Esophagus squamous epithelium (tissue), 5 donors: Measurements from ENCODE around the gene ADAM10. TPM values are rescaled to one million over a fixed set of nuclear protein-coding genes. Genes with fewer than 3 reads are reported as not detected.

ENCODE experiments used
- DNase-seq: peaks from one replicate; lab custom pipeline; 2025; lab: John Stamatoyannopoulos, UW
- H3K27ac ChIP-seq, 4 donors: fragments of 200-600 bp; sonication (generic); one replicate each; pipeline ENCODE4 v1.5.1; 2016 to 2019; ENCODE audit warnings: mild to moderate bottlenecking in 1 of 4
- H3K27me3 ChIP-seq, 4 donors: fragments of 200-600 bp; sonication (generic); 1 replicate in 3 of 4; 2 replicates in 1 of 4; pipeline versions ENCODE4 v1.5.1 to v1.6.0; 2017 to 2021; ENCODE audit warnings: antibody characterized with exemption in 1 of 4
- H3K36me3 ChIP-seq, 3 donors: fragments of 200-600 bp; sonication (generic); one replicate each; pipeline ENCODE4 v1.5.1; 2016 to 2019
- H3K4me1 ChIP-seq, 3 donors: fragments of 200-600 bp; sonication (generic); one replicate each; pipeline ENCODE4 v1.5.1; 2017 to 2019
- H3K4me3 ChIP-seq, 4 donors: fragments of 200-600 bp; sonication (generic); 1 replicate in 3 of 4; 2 replicates in 1 of 4; pipeline ENCODE4 v1.5.1; 2016 to 2019; ENCODE audit warnings: mild to moderate bottlenecking in 2 of 4, moderate library complexity in 1 of 4
- H3K9me3 ChIP-seq, 3 donors: fragments of 200-600 bp; sonication (generic); one replicate each; pipeline ENCODE4 v1.5.1; 2016 to 2019
- POLR2A ChIP-seq, 4 donors: fragments of 450-650 bp; IDR thresholded peaks; one replicate each; pipeline ENCODE4 v1.6.1; 2017; ENCODE audit warnings: antibody characterized with exemption in 4 of 4, mild to moderate bottlenecking in 4 of 4, moderate library complexity in 3 of 4
- WGBS, 2 donors: methylation state at CpG; one replicate each; pipeline ENCODE4 v1.1.5; 2018; 5-methylcytosine and 5-hydroxymethylcytosine counted together
- intact Hi-C: fragments of 100-400 bp; cut with DNase I; formaldehyde crosslinking; loops from one replicate; pipeline ENCODE4 v1.15.0; 2022
- total RNA-seq, 4 donors: library from RNA; depleted of rRNA; stranded (reverse); fragments of >200 nt; gene quantifications; one replicate each; pipeline ENCODE4 v1.1.0, GENCODE V29; 2016
- TF ChIP-seq, protein P1 (sequence below), 6 experiments: fragments of 450-650 bp in 4 of 6; fragments of 200-600 bp in 2 of 6; sonication (generic) in 2 of 6; IDR thresholded peaks; one replicate each; pipeline ENCODE4 v1.5.1; 2016 to 2019; ENCODE audit warnings: antibody characterized with exemption in 6 of 6, mild to moderate bottlenecking in 4 of 6, moderate library complexity in 4 of 6
- donor health status: DM: yes; HTN: yes; CAD: no.

The ADAM10 gene
- total RNA-seq, 4 donors from 2014 or later = 34.3 to 61.3 (median 52.8) TPM

DNA sequence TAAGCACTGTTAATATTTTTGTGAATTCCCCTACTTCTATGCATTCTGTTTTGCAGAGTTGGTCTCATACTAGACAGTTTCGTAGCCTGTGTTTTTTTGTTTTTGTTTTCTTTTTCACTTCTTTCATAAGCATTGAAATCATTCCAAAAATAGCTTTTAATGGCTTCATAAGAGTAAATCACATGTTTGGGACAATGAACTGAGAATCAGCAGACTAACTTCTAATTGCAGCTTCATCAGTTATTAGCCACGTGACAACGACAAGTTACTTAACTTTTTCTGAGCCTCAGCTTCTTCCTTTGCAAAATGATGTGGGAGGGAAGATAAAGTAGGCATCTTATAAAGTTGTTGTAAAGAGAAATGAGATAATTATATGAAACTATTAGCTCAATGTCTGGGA is 193.0 kb downstream of the ADAM10 start:
- no peaks in the 10 kb centered on the region for H3K36me3 ChIP-seq
- peaks cover 6 to 11% (median 10%) of the 10 kb centered on the region in 3 donors for H3K4me1 ChIP-seq
- 67 to 80% methylated on average over 3 of the region's 3 CpGs for WGBS, 2 donors
- no peak for DNase-seq
- H3K27me3 ChIP-seq = no peaks in the 10 kb centered on the region
- intact Hi-C loops = no loop called here
- TF ChIP-seq, protein P1, sequence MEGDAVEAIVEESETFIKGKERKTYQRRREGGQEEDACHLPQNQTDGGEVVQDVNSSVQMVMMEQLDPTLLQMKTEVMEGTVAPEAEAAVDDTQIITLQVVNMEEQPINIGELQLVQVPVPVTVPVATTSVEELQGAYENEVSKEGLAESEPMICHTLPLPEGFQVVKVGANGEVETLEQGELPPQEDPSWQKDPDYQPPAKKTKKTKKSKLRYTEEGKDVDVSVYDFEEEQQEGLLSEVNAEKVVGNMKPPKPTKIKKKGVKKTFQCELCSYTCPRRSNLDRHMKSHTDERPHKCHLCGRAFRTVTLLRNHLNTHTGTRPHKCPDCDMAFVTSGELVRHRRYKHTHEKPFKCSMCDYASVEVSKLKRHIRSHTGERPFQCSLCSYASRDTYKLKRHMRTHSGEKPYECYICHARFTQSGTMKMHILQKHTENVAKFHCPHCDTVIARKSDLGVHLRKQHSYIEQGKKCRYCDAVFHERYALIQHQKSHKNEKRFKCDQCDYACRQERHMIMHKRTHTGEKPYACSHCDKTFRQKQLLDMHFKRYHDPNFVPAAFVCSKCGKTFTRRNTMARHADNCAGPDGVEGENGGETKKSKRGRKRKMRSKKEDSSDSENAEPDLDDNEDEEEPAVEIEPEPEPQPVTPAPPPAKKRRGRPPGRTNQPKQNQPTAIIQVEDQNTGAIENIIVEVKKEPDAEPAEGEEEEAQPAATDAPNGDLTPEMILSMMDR (IDR thresholded peaks at IDR 0.05) = no peak
- no peak for TF ChIP-seq POLR2A (IDR thresholded peaks at IDR 0.05)
- no peak overlapping the region for H3K27ac ChIP-seq
- no peak overlapping the region for H3K4me3 ChIP-seq
- H3K9me3 ChIP-seq = no peaks in the 10 kb centered on the region

DNA sequence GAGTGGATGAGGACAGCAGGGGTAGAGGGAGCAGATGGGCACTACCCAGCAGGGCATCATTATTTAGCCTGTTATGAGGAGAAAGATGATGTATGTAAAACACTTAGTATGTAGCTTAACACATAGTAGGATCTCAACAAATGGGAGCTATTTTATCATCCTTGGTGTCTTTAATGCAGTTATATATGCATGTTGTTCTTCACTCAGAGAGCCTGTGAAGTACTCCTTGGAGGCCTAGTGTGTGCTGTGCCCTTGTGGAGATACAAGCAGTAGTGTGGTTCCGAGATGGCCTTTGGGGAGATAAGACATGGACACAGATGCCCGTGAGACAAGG is 193.5 kb downstream of the ADAM10 start:
- H3K27me3 ChIP-seq = no peaks in the 10 kb centered on the region
- no peaks in the 10 kb centered on the region for H3K9me3 ChIP-seq
- WGBS, 2 donors = 79 to 83% methylated on average over 2 of the region's 2 CpGs
- intact Hi-C loops = no loop called here
- H3K4me3 ChIP-seq = no peak overlapping the region
- H3K27ac ChIP-seq = no peak overlapping the region
- no peak for DNase-seq
- H3K36me3 ChIP-seq = no peaks in the 10 kb centered on the region
- no peak for TF ChIP-seq POLR2A (IDR thresholded peaks at IDR 0.05)
- TF ChIP-seq, protein P1 (IDR thresholded peaks at IDR 0.05) = no peak
- H3K4me1 ChIP-seq = peaks cover 10 to 17% (median 15%) of the 10 kb centered on the region in 3 donors

DNA sequence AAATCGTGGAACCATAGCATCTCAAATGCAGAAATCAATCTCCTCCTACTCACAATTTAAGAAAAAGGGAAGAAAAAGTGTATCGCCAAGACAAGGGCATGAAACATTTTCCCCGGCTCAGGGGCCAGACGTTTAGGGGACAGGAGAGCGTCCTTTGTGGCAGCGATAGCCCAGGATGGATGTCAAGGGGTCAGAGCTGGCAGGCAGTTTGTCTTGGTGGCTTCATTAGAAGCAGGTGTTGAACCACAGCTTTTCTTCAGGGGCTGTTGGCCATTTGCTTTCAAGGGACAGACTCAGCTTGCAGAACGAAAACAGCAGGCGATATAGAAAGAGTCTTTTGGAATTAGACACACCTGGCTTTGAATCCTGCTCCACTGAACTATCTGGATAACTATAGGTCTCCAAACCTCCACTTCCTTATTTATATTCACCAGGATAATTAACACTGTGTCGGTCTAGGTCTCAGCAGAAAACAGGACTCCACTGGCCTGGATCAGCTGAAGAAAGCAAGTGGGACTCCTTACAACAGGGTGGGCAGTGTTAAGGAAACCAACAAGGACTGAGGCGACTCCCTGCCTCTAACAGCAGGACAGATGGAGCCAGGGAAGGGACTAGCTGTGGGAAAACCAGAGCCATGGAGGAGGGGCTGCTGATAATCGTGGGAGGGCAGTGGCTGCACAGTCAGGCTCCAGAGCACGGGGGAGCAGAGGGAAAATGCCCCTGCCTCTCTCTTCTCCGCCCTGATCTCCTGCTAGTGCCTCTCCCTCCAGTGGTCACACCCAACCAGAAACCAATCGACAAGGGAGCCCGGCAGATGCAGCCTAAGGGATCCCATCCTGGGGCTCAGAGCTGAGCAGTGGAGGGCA is 194.1 kb downstream of the ADAM10 start:
- Histone ChIP-seq H3K4me3 (no peak overlapping the region), H3K36me3 (no peaks in the 10 kb centered on the region), H3K9me3 (no peaks in the 10 kb centered on the region), H3K27me3 (no peaks in the 10 kb centered on the region), H3K27ac (no peak overlapping the region), H3K4me1 (peaks cover 10 to 20% (median 15%) of the 10 kb centered on the region in 3 donors)
- DNase-seq = no peak
- intact Hi-C loops = no loop called here
- no peak for TF ChIP-seq POLR2A (IDR thresholded peaks at IDR 0.05)
- TF ChIP-seq, protein P1 (IDR thresholded peaks at IDR 0.05) = no peak
- 87 to 88% methylated on average over 11 to 13 of the region's 15 CpGs for WGBS, 2 donors

DNA sequence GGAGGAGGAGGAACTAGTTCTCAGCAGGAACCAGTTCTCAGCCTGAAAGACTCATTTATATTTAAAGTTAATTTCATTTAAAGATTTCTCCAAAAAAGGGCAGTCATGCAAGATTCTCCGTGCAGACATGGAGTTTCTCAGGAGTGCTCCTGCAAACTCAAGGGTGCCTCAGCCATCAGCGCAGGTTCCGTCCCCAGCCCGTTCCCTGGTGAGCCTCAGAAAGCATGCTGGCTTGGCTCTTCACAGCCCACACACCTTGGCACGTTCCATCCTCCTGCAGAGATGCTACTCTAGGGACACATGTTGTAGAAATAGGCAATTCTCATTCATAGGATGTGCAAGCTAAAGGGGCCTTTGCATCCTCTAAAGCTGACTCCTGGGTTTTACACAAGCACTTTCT is 194.7 kb downstream of the ADAM10 start:
- no peak for TF ChIP-seq POLR2A (IDR thresholded peaks at IDR 0.05)
- TF ChIP-seq, protein P1 (IDR thresholded peaks at IDR 0.05) = no peak
- Histone ChIP-seq H3K4me3 (no peak overlapping the region), H3K9me3 (no peaks in the 10 kb centered on the region), H3K36me3 (no peaks in the 10 kb centered on the region), H3K27ac (no peak overlapping the region), H3K4me1 (peaks cover 14 to 26% (median 15%) of the 10 kb centered on the region in 3 donors), H3K27me3 (no peaks in the 10 kb centered on the region)
- intact Hi-C loops = no loop called here
- 87 to 90% methylated on average over 5 of the region's 5 CpGs for WGBS, 2 donors
- DNase-seq = no peak

DNA sequence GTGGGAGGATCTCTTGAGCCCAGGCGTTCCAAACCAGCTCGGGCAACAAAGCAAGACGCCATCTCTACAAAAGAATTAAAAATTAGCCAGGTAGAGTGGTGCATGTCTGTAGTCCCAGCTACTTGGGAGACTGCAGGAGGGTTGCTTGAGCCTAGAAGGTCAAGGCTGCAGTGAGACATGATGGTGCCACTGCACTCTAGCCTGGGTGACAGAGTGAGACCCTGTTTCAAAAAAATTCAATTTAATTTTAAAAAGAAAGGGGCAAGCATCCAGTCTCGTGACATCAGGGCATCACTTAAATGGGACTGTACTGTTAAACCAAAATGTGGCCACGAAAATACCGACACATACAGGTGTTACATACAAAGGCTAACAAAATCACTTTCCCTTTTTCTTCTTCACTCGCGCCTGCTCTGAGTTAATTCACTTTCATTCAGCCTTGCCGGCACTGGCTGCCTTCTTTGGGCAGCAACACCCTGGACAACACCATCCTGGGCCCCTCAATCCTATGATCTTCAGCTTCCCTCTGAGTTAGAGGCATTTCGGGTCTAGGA is 196.1 kb downstream of the ADAM10 start:
- Histone ChIP-seq H3K9me3 (no peaks in the 10 kb centered on the region), H3K27me3 (no peaks in the 10 kb centered on the region), H3K36me3 (no peaks in the 10 kb centered on the region), H3K4me1 (peaks cover 14 to 31% (median 15%) of the 10 kb centered on the region in 3 donors), H3K4me3 (no peak overlapping the region), H3K27ac (peak overlapping the region in 1 of 4 donors; percentile 5)
- DNase-seq = no peak
- WGBS, 2 donors = 89 to 90% methylated on average over 9 to 10 of the region's 10 CpGs
- TF ChIP-seq, protein P1 (IDR thresholded peaks at IDR 0.05) = no peak
- no peak for TF ChIP-seq POLR2A (IDR thresholded peaks at IDR 0.05)
- intact Hi-C loops = no loop called here
